Measurements from ENCODE around the gene MMS19. TPM values are rescaled to one million over a fixed set of nuclear protein-coding genes. Genes with fewer than 3 reads are reported as not detected.

MMS19 gene
- total RNA-seq, result 10 to 100 TPM; 81.1 to 81.6 TPM

GRCh38 chr10:97498076-97498840, at the start of gene MMS19:
Gene MMS19 (minus strand): TSS chr10:97498422. CDS start chr10:97498384, 38 bp downstream.
- no peaks in the 10 kb centered on the region for H3K9me3 Mint-ChIP-seq (ENCODE audit: low read depth)
- peak within 1 kb of the TSS; percentile 85 for H3K4me3 Mint-ChIP-seq
- DNase-seq, result peak; percentile 99
- H3K27me3 Mint-ChIP-seq, result peaks cover 34% of the 10 kb centered on the region
- CTCF ChIA-PET, result interaction anchor here (1.0 to 1.5 kb wide), 2 partner anchors 72 to 97 kb away, joined by 4 to 6 read pairs; partner anchors contain the start of gene RRP12
- H3K27ac Mint-ChIP-seq, result peak within 1 kb of the TSS; percentile 94
- peaks cover 39% of the 10 kb centered on the region for H3K4me1 Mint-ChIP-seq
- peaks cover 6% of the 10 kb centered on the region for H3K36me3 Mint-ChIP-seq
- ATAC-seq, result peak; percentile 91

- H3K4me3 Mint-ChIP-seq, result no peak overlapping the region
- peaks cover 3% of the 10 kb centered on the region for H3K27me3 Mint-ChIP-seq
- no peaks in the 10 kb centered on the region for H3K9me3 Mint-ChIP-seq (ENCODE audit: low read depth)
- no peak overlapping the region for H3K27ac Mint-ChIP-seq
- no peaks in the 10 kb centered on the region for H3K36me3 Mint-ChIP-seq
- DNase-seq, result no peak
- H3K4me1 Mint-ChIP-seq, result peaks cover 9% of the 10 kb centered on the region
- no peak for ATAC-seq
- CTCF ChIA-PET, result no interaction called here
These were observed 49.7 kb upstream of the MMS19 start for GRCh38 chr10:97547962-97548361.

GRCh38 chr10:97547271-97547600, 49.0 kb upstream of the MMS19 start:
- ATAC-seq, result no peak
- Mint-ChIP-seq H3K27ac (no peak overlapping the region), H3K36me3 (no peaks in the 10 kb centered on the region), H3K4me1 (peaks cover 16% of the 10 kb centered on the region), H3K9me3 (ENCODE audit: low read depth) (no peaks in the 10 kb centered on the region), H3K27me3 (peaks cover 3% of the 10 kb centered on the region), H3K4me3 (no peak overlapping the region)
- DNase-seq, result no peak
- CTCF ChIA-PET, result no interaction called here

- Mint-ChIP-seq H3K4me3 (no peak overlapping the region), H3K9me3 (ENCODE audit: low read depth) (no peaks in the 10 kb centered on the region), H3K27ac (no peak overlapping the region), H3K27me3 (peaks cover 3% of the 10 kb centered on the region), H3K4me1 (peaks cover 21% of the 10 kb centered on the region), H3K36me3 (no peaks in the 10 kb centered on the region)
- CTCF ChIA-PET, result interaction anchor here (0.8 to 1.2 kb wide), 4 partner anchors 12 to 47 kb away, joined by 3 to 4 read pairs (median 3); partner anchors contain the start of gene ANKRD2
- ATAC-seq, result no peak
- no peak for DNase-seq
These were observed 48.4 kb upstream of the MMS19 start for GRCh38 chr10:97546456-97547270.

GRCh38 chr10:97543025-97543546, 44.9 kb upstream of the MMS19 start:
- DNase-seq, result peak; percentile 66
- H3K27ac Mint-ChIP-seq, result peak overlapping the region; percentile 63
- peaks cover 21% of the 10 kb centered on the region for H3K4me1 Mint-ChIP-seq
- CTCF ChIA-PET, result interaction anchor here (0.7 kb wide), 1 partner anchor 11 kb away, joined by 5 read pairs; no protein-coding TSS in a partner anchor
- ATAC-seq, result peak; percentile 74
- H3K27me3 Mint-ChIP-seq, result peaks cover 3% of the 10 kb centered on the region
- no peak overlapping the region for H3K4me3 Mint-ChIP-seq
- no peaks in the 10 kb centered on the region for H3K36me3 Mint-ChIP-seq
- no peaks in the 10 kb centered on the region for H3K9me3 Mint-ChIP-seq (ENCODE audit: low read depth)

GRCh38 chr10:97542169-97543024, 44.2 kb upstream of the MMS19 start:
- CTCF ChIA-PET, result interaction anchor here (0.7 to 1.0 kb wide), 3 partner anchors 9 to 222 kb away, joined by 3 to 7 read pairs (median 5); no protein-coding TSS in a partner anchor
- Mint-ChIP-seq H3K9me3 (ENCODE audit: low read depth) (no peaks in the 10 kb centered on the region), H3K27ac (no peak overlapping the region), H3K4me3 (no peak overlapping the region), H3K36me3 (no peaks in the 10 kb centered on the region), H3K4me1 (peaks cover 21% of the 10 kb centered on the region), H3K27me3 (peaks cover 3% of the 10 kb centered on the region)
- ATAC-seq (peak; percentile 59), DNase-seq (peak; percentile 48)

GRCh38 chr10:97540669-97541500, 42.7 kb upstream of the MMS19 start:
- CTCF ChIA-PET, result interaction anchor here (1.0 to 1.3 kb wide), 2 partner anchors 11 to 133 kb away, joined by 3 to 4 read pairs; no protein-coding TSS in a partner anchor
- no peaks in the 10 kb centered on the region for H3K36me3 Mint-ChIP-seq
- H3K4me3 Mint-ChIP-seq, result no peak overlapping the region
- H3K4me1 Mint-ChIP-seq, result peaks cover 21% of the 10 kb centered on the region
- ATAC-seq (no peak), DNase-seq (no peak)
- H3K27ac Mint-ChIP-seq, result no peak overlapping the region
- H3K27me3 Mint-ChIP-seq, result no peaks in the 10 kb centered on the region
- no peaks in the 10 kb centered on the region for H3K9me3 Mint-ChIP-seq (ENCODE audit: low read depth)

GRCh38 chr10:97539523-97540200, 41.4 kb upstream of the MMS19 start:
- Mint-ChIP-seq H3K4me3 (no peak overlapping the region), H3K9me3 (ENCODE audit: low read depth) (no peaks in the 10 kb centered on the region), H3K27ac (no peak overlapping the region), H3K4me1 (peaks cover 21% of the 10 kb centered on the region), H3K27me3 (no peaks in the 10 kb centered on the region), H3K36me3 (no peaks in the 10 kb centered on the region)
- ATAC-seq (no peak), DNase-seq (no peak)
- CTCF ChIA-PET, result interaction anchor here (0.5 to 1.9 kb wide), 4 partner anchors 13 to 629 kb away, joined by 3 to 12 read pairs (median 4); no protein-coding TSS in a partner anchor

- CTCF ChIA-PET, result interaction anchor here (0.5 to 1.9 kb wide), 3 partner anchors 14 to 628 kb away, joined by 3 to 12 read pairs (median 5); no protein-coding TSS in a partner anchor
- Mint-ChIP-seq H3K4me3 (no peak overlapping the region), H3K4me1 (peaks cover 20% of the 10 kb centered on the region), H3K9me3 (ENCODE audit: low read depth) (no peaks in the 10 kb centered on the region), H3K27ac (no peak overlapping the region), H3K27me3 (no peaks in the 10 kb centered on the region), H3K36me3 (no peaks in the 10 kb centered on the region)
- DNase-seq, result no peak
- ATAC-seq, result no peak
These were observed 40.6 kb upstream of the MMS19 start for GRCh38 chr10:97538839-97539238.

GRCh38 chr10:97538411-97538810, 40.2 kb upstream of the MMS19 start:
- H3K9me3 Mint-ChIP-seq (ENCODE audit: low read depth), result no peaks in the 10 kb centered on the region
- no peaks in the 10 kb centered on the region for H3K27me3 Mint-ChIP-seq
- CTCF ChIA-PET, result interaction anchor here (1.7 to 1.9 kb wide), 2 partner anchors 14 to 34 kb away, joined by 5 to 12 read pairs; no protein-coding TSS in a partner anchor
- no peak overlapping the region for H3K27ac Mint-ChIP-seq
- no peak overlapping the region for H3K4me3 Mint-ChIP-seq
- H3K4me1 Mint-ChIP-seq, result peaks cover 16% of the 10 kb centered on the region
- no peak for DNase-seq
- no peak for ATAC-seq
- no peaks in the 10 kb centered on the region for H3K36me3 Mint-ChIP-seq

GRCh38 chr10:97537186-97537869, 39.1 kb upstream of the MMS19 start:
- CTCF ChIA-PET, result no interaction called here

More at GRCh38 chr10:97537186-97537869, 39.1 kb upstream of the MMS19 start:
- H3K4me3 Mint-ChIP-seq, result no peak overlapping the region
- no peaks in the 10 kb centered on the region for H3K27me3 Mint-ChIP-seq
- ATAC-seq, result no peak
- no peaks in the 10 kb centered on the region for H3K9me3 Mint-ChIP-seq (ENCODE audit: low read depth)
- no peak overlapping the region for H3K27ac Mint-ChIP-seq
- no peaks in the 10 kb centered on the region for H3K36me3 Mint-ChIP-seq
- no peak for DNase-seq
- peaks cover 5% of the 10 kb centered on the region for H3K4me1 Mint-ChIP-seq

Data from activated CD8-positive, alpha-beta memory T cell treated with anti-CD3 and anti-CD28 coated beads, Interleukin-2, amount 10 ng/mL, durations not matched to agents 7 days and 5 days (primary cell).